GM12878 (cell line): ENCODE measurements around the gene HOXC13. TPM values are rescaled to one million over a fixed set of nuclear protein-coding genes. Genes with fewer than 3 reads are reported as not detected.

Experiments
- ATAC-seq: fragments of 200-7000 bp; cut with Tn5 transposase; 3 replicates; pipeline ENCODE4 v1.9.1; 2020; ENCODE audit warnings: mild to moderate bottlenecking, moderate library complexity
- BruUV-seq: library from RNA; stranded (reverse); fragments of 400-500 nt; replicated peaks from 2 replicates; lab custom pipeline; 2021; lab: Mats Ljungman, UMichigan
- CTCF ChIA-PET: fragments of 300-600 bp; sonication (Branson Sonifier 250); formaldehyde crosslinking; extraction: SDS; loops from one replicate; lab custom pipeline; 2021; ENCODE audit warnings: inconsistent platforms; lab: Yijun Ruan, JAX
- POLR2A ChIA-PET: fragments of 350-600 bp; formaldehyde crosslinking; extraction: SDS; loops from one replicate; lab custom pipeline; 2021; ENCODE audit warnings: inconsistent platforms; lab: Charles Lee
- RAD21 ChIA-PET: fragments of 300-600 bp; sonication (Branson Sonifier 250); formaldehyde crosslinking; loops from one replicate; lab custom pipeline; 2023; ENCODE audit warnings: antibody characterized with exemption; ENCODE audit not compliant: unreplicated experiment; lab: Charles Lee
- SMC1A ChIA-PET: fragments of 300-600 bp; sonication (Branson Sonifier 250); formaldehyde crosslinking; loops from one replicate; lab custom pipeline; 2023; ENCODE audit not compliant: unreplicated experiment, uncharacterized antibody; lab: Charles Lee
- DNase-seq: peaks from one replicate; pipeline ENCODE4 v3.0.0-alpha.2; 2011; ENCODE audit warnings: low read depth, low spot score
- FAIRE-seq: peaks from 3 replicates; lab custom pipeline; 2011; peaks lifted over from hg19 to GRCh38; lab: Jason Lieb, UNC
- H2AFZ ChIP-seq: 2 replicates; pipeline ENCODE4 v1.6.0; 2011; ENCODE audit warnings: low read depth, low read length, control low read depth; ENCODE audit not compliant: control insufficient read depth
- H3K27ac ChIP-seq: 2 replicates; pipeline ENCODE4 v1.5.1; 2011; ENCODE audit warnings: control low read depth; ENCODE audit not compliant: control insufficient read depth, insufficient read depth
- H3K27me3 ChIP-seq, 2 experiments: replicated peaks in 1 of 2; 2 replicates each; pipeline versions ENCODE4 v1.6.0 to v1.6.1; 2011; ENCODE audit warnings: low read length in 1 of 2; ENCODE audit not compliant: control insufficient read depth in 2 of 2, insufficient read depth in 2 of 2
- H3K36me3 ChIP-seq, 2 experiments: 2 replicates each; pipeline ENCODE4 v1.5.1; 2011; ENCODE audit warnings: low read length in 1 of 2; ENCODE audit not compliant: control insufficient read depth in 2 of 2, insufficient read depth in 2 of 2
- H3K4me1 ChIP-seq: 2 replicates; pipeline ENCODE4 v1.6.1; 2011; ENCODE audit warnings: mild to moderate bottlenecking, low read length, moderate library complexity, mixed read lengths; ENCODE audit not compliant: control insufficient read depth, insufficient read depth
- H3K4me2 ChIP-seq: 2 replicates; pipeline ENCODE4 v1.6.0; 2011; ENCODE audit warnings: control low read depth; ENCODE audit not compliant: control insufficient read depth, insufficient read depth
- H3K4me3 ChIP-seq: fragments of 200-600 bp; sonication (generic); 2 replicates; pipeline ENCODE4 v1.5.1; 2016
- H3K79me2 ChIP-seq: 2 replicates; pipeline ENCODE4 v1.6.0; 2011; ENCODE audit warnings: low read length; ENCODE audit not compliant: control insufficient read depth, insufficient read depth
- H3K9ac ChIP-seq: 2 replicates; pipeline ENCODE4 v1.8.0; 2011; ENCODE audit warnings: low read length, control low read depth, mixed read lengths; ENCODE audit not compliant: control insufficient read depth, insufficient read depth
- H3K9me3 ChIP-seq: replicated peaks from 3 replicates; pipeline ENCODE4 v1.5.1; 2011; ENCODE audit warnings: mild to moderate bottlenecking, low read length; ENCODE audit not compliant: control insufficient read depth, insufficient read depth
- H4K20me1 ChIP-seq: 2 replicates; pipeline ENCODE4 v1.6.0; 2011; ENCODE audit not compliant: control insufficient read depth, insufficient read depth
- BCL3 ChIP-seq: IDR thresholded peaks from 2 replicates; pipeline ENCODE4 v1.6.1; 2011; ENCODE audit warnings: borderline replicate concordance, low read depth, mild to moderate bottlenecking, moderate library complexity, low read length; ENCODE audit not compliant: insufficient read depth, poor library complexity, severe bottlenecking
- CHD1 ChIP-seq: IDR thresholded peaks from 2 replicates; pipeline ENCODE4 v1.6.1; 2012; ENCODE audit warnings: low read depth, low read length, improper control_type of control experiment
- ELK1 ChIP-seq: IDR thresholded peaks from 2 replicates; pipeline ENCODE4 v1.6.1; 2012; ENCODE audit warnings: low read depth, low read length, improper control_type of control experiment
- EZH2 ChIP-seq: IDR thresholded peaks from 2 replicates; pipeline ENCODE4 v1.6.1; 2012; ENCODE audit warnings: low read depth, mild to moderate bottlenecking, control low read depth, inconsistent platforms, low read length, borderline replicate concordance; ENCODE audit not compliant: control insufficient read depth
- HCFC1 ChIP-seq: fragments of 150-350 bp; IDR thresholded peaks from 2 replicates; pipeline ENCODE4 v1.6.1; 2014; ENCODE audit warnings: low read length
- HDAC6 ChIP-seq: fragments of 200-600 bp; sonication (generic); IDR thresholded peaks from one replicate; pipeline ENCODE4 v1.8.0; 2017; ENCODE audit warnings: antibody characterized with exemption; ENCODE audit not compliant: unreplicated experiment
- IRF4 ChIP-seq: IDR thresholded peaks from 2 replicates; pipeline ENCODE4 v1.6.1; 2011; ENCODE audit warnings: low read depth, low read length
- MXI1 ChIP-seq: fragments of 150-350 bp; IDR thresholded peaks from 2 replicates; pipeline ENCODE4 v1.6.1; 2011; ENCODE audit warnings: low read depth, mild to moderate bottlenecking, inconsistent platforms, low read length, improper control_type of control experiment
- NFYB ChIP-seq: IDR thresholded peaks from 2 replicates; pipeline ENCODE4 v1.6.1; 2011; ENCODE audit warnings: low read depth, mild to moderate bottlenecking, low read length, improper control_type of control experiment, moderate library complexity; ENCODE audit not compliant: insufficient read depth
- POU2F2 ChIP-seq: IDR thresholded peaks from 3 replicates; pipeline ENCODE4 v1.6.1; 2011; ENCODE audit warnings: low read depth, mild to moderate bottlenecking, low read length, borderline replicate concordance
- RCOR1 ChIP-seq: conservative IDR thresholded peaks from 2 replicates; pipeline ENCODE4 v1.6.1; 2012; ENCODE audit warnings: low read depth, low read length, improper control_type of control experiment
- SIN3A ChIP-seq: IDR thresholded peaks from 2 replicates; pipeline ENCODE4 v1.6.1; 2012; ENCODE audit warnings: low read depth, low read length, improper control_type of control experiment
- STAT1 ChIP-seq: fragments of 450-650 bp; conservative IDR thresholded peaks from 2 replicates; pipeline ENCODE4 v1.6.1; 2014; ENCODE audit warnings: antibody characterized with exemption, mild to moderate bottlenecking
- YBX1 ChIP-seq: fragments of 450-650 bp; IDR thresholded peaks from 2 replicates; pipeline ENCODE4 v1.6.1; 2016; ENCODE audit warnings: antibody characterized with exemption
- ZNF24 ChIP-seq: fragments of 450-650 bp; IDR thresholded peaks from 2 replicates; pipeline ENCODE4 v1.6.1; 2017; ENCODE audit warnings: antibody characterized with exemption, mild to moderate bottlenecking
- ZNF592 ChIP-seq: fragments of 450-650 bp; IDR thresholded peaks from 2 replicates; pipeline ENCODE4 v1.6.1; 2017; ENCODE audit warnings: mild to moderate bottlenecking, moderate library complexity
- ZNF622 ChIP-seq: fragments of 450-650 bp; IDR thresholded peaks from 2 replicates; pipeline ENCODE4 v1.6.1; 2017; ENCODE audit warnings: mild to moderate bottlenecking, inconsistent platforms
- ZSCAN29 ChIP-seq: fragments of 450-650 bp; IDR thresholded peaks from 2 replicates; pipeline ENCODE4 v1.6.1; 2017; ENCODE audit warnings: mild to moderate bottlenecking, moderate library complexity
- WGBS: methylation state at CpG from one replicate; pipeline ENCODE4 v1.1.6; 2016; ENCODE audit warnings: low lambda C conversion rate; ENCODE audit not compliant: insufficient replicate concordance, insufficient coverage; ENCODE audit errors: missing lambda C conversion rate; 5-methylcytosine and 5-hydroxymethylcytosine counted together
- in situ Hi-C: fragments of 300-500 bp; cut with MboI; formaldehyde crosslinking; loops from 9 replicates; pipeline ENCODE4 v1.14.3; 2018; ENCODE audit warnings: mixed read lengths
- intact Hi-C: fragments of 100-400 bp; cut with micrococcal nuclease; formaldehyde crosslinking; loops from one replicate; pipeline ENCODE4 v1.14.2; 2022; ENCODE audit not compliant: unreplicated experiment
- polyA plus RNA-seq, 11 experiments: library from polyadenylated mRNA; depleted of rRNA in 4 of 11; unstranded in 6 of 11; stranded (reverse) in 5 of 11; fragments of >200 nt; fragmentation: Nextera tagmentation in 4 of 11; fragmentation: Illumina TruSeq in 1 of 11; extraction: Ambion mirVana in 4 of 11; extraction: Trizol in 1 of 11; gene quantifications; 1 replicate in 1 of 11; 2 replicates in 10 of 11; pipeline versions ENCODE4 v1.2.1 to v1.2.3, GENCODE V29; 2011 to 2016; ENCODE audit warnings: inconsistent platforms in 2 of 11, missing spikeins in 2 of 11, low read depth in 1 of 11
- total RNA-seq, 4 experiments: library from RNA; depleted of rRNA in 3 of 4; stranded (reverse); fragments of >200 nt in 3 of 4; fragmentation: Illumina TruSeq in 1 of 4; extraction: Trizol in 1 of 4; gene quantifications; 2 replicates each; pipeline versions ENCODE4 v1.2.1 to v1.2.3, GENCODE V29; 2013 to 2021

The HOXC13 gene
- total and polyA plus RNA-seq, 10 of the 15 experiments (the other 5 are each of a cell fraction or from before 2014, with no cell fraction given), result not detected

- SMC1A ChIA-PET, result no interaction called here
- no peak for ATAC-seq
- DNase-seq, result no peak
- WGBS, result 41% methylated on average over 3 of the region's 3 CpGs
- Histone ChIP-seq H3K27me3 (no peaks in the 10 kb centered on the region), H3K27ac (no peak overlapping the region), H3K9ac (no peak overlapping the region), H2AFZ (no peak overlapping the region), H3K79me2 (no peaks in the 10 kb centered on the region), H3K36me3 (no peaks in the 10 kb centered on the region), H4K20me1 (no peaks in the 10 kb centered on the region), H3K4me3 (no peak overlapping the region), H3K9me3 (no peaks in the 10 kb centered on the region), H3K4me2 (no peak overlapping the region), H3K4me1 (no peaks in the 10 kb centered on the region)
- no TSS peak for BruUV-seq
- intact Hi-C loops, result no loop called here
- FAIRE-seq, result no peak
- RAD21 ChIA-PET, result no interaction called here
- CTCF ChIA-PET, result interaction anchor here (0.9 kb wide), 1 partner anchor 19 kb away, joined by 3 read pairs; no protein-coding TSS in a partner anchor
- no peak for TF ChIP-seq SIN3A
- no peak for TF ChIP-seq HDAC6
- no peak for TF ChIP-seq EZH2
- TF ChIP-seq BCL3, result no peak
- no peak for TF ChIP-seq ELK1
- TF ChIP-seq CHD1, result no peak
- no peak for TF ChIP-seq NFYB
- no peak for TF ChIP-seq ZSCAN29
- no peak for TF ChIP-seq MXI1
- TF ChIP-seq ZNF592, result no peak
- TF ChIP-seq IRF4, result no peak
- TF ChIP-seq ZNF24, result no peak
- TF ChIP-seq YBX1, result no peak
- no peak for TF ChIP-seq POU2F2
- no peak for TF ChIP-seq STAT1
- no peak for TF ChIP-seq HCFC1
- no peak for TF ChIP-seq ZNF622
- TF ChIP-seq RCOR1, result no peak
- POLR2A ChIA-PET, result no interaction called here
- in situ Hi-C loops, result no loop called here
Observed at GRCh38 chr12:53907103-53907502, 31.5 kb upstream of the HOXC13 start.
